SU-DHL-6 (cell line): Measurements from ENCODE around the gene NUDT13.

Experiments
- H2AFZ ChIP-seq: fragments of 200-600 bp; sonication (generic); 2 replicates; pipeline ENCODE4 v1.6.1; 2014; ENCODE audit warnings: low read depth, mild to moderate bottlenecking, moderate library complexity, mixed read lengths, antibody characterized with exemption, low read length; ENCODE audit not compliant: severe bottlenecking
- H3F3A ChIP-seq: fragments of 200-600 bp; shearing (Covaris generic); 2 replicates; pipeline ENCODE4 v1.6.0; 2016; ENCODE audit warnings: antibody characterized with exemption, mild to moderate bottlenecking; ENCODE audit not compliant: insufficient read depth
- H3K27ac ChIP-seq: fragments of 200-600 bp; sonication (generic); 2 replicates; pipeline ENCODE4 v1.5.1; 2016; ENCODE audit warnings: low read depth, mild to moderate bottlenecking, low read length, moderate library complexity, mixed read lengths
- H3K27me3 ChIP-seq: fragments of 200-600 bp; sonication (generic), shearing (Covaris generic); 2 replicates; pipeline ENCODE4 v1.6.0; 2014; ENCODE audit warnings: mild to moderate bottlenecking, low read length
- H3K36me3 ChIP-seq: fragments of 200-600 bp; sonication (generic); 2 replicates; pipeline ENCODE4 v1.6.1; 2014; ENCODE audit warnings: mild to moderate bottlenecking, low read length, mixed read lengths
- H3K4me2 ChIP-seq: fragments of 300-600, 200-600 bp; shearing (Covaris generic), sonication (generic); 2 replicates; pipeline ENCODE4 v1.6.0; 2014; ENCODE audit warnings: low read length, low read depth, mild to moderate bottlenecking; ENCODE audit not compliant: poor library complexity, severe bottlenecking
- H3K4me3 ChIP-seq: fragments of 200-600 bp; sonication (generic); 2 replicates; pipeline ENCODE4 v1.5.1; 2014; ENCODE audit warnings: antibody characterized with exemption, low read length, mild to moderate bottlenecking, mixed read lengths; ENCODE audit not compliant: insufficient read depth, poor library complexity, severe bottlenecking
- H3K79me2 ChIP-seq: fragments of 200-600 bp; sonication (generic); 2 replicates; pipeline ENCODE4 v1.6.1; 2014; ENCODE audit warnings: mild to moderate bottlenecking, low read length, moderate library complexity; ENCODE audit not compliant: insufficient read depth
- H3K9ac ChIP-seq: fragments of 200-600 bp; sonication (generic); 2 replicates; pipeline ENCODE4 v1.7.0; 2014; ENCODE audit warnings: mild to moderate bottlenecking, low read length
- H3K9me2 ChIP-seq: fragments of 200-600 bp; sonication (generic); replicated peaks from 2 replicates; pipeline ENCODE4 v1.6.1; 2014; ENCODE audit warnings: low read length; ENCODE audit not compliant: insufficient read depth
- H3K9me3 ChIP-seq: fragments of 200-600 bp; sonication (generic); 2 replicates; pipeline ENCODE4 v1.6.1; 2014; ENCODE audit warnings: low read length, mixed read lengths; ENCODE audit not compliant: insufficient read depth
- H4K20me1 ChIP-seq: fragments of 200-600 bp; sonication (generic); 2 replicates; pipeline ENCODE4 v1.6.1; 2014; ENCODE audit warnings: low read depth, mild to moderate bottlenecking, antibody characterized with exemption, low read length, moderate library complexity, mixed read lengths
- CTCF ChIP-seq: fragments of 200-600 bp; sonication (generic); IDR thresholded peaks from one replicate; pipeline ENCODE4 v1.5.1; 2017; ENCODE audit warnings: antibody characterized with exemption, mild to moderate bottlenecking, low read length, moderate library complexity; ENCODE audit not compliant: insufficient read depth, poor library complexity, severe bottlenecking
- EZH2phosphoT487 ChIP-seq: fragments of 200-600 bp; sonication (generic), shearing (Covaris generic); conservative IDR thresholded peaks from 2 replicates; pipeline ENCODE4 v1.6.1; 2018; ENCODE audit warnings: mild to moderate bottlenecking, antibody characterized with exemption, low read length, moderate library complexity, mixed read lengths

NUDT13 gene

DNA sequence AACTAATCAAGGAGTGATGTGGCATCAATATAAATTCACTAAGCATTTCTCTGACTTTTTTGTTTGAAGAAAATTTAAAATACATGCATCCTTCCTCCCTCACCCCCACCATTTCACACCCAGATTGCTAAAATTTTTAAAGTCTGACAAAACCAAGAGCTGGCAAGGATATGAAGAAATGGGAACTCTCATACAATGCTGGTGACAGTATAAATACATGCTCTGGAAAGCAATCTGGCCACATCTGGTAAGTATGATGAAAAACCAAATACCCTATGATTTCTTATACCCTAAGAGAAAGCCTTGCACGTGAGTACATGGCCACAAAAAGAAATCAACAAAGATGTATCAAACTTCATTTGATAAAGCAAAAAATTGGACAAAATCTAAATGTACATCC lies 44.8 kb upstream of the NUDT13 start:
- Histone ChIP-seq H4K20me1 (no peaks in the 10 kb centered on the region), H3F3A (peaks cover 14% of the 10 kb centered on the region; the same call in 1 of the 2 replicates), H3K9me3 (no peaks in the 10 kb centered on the region), H3K9ac (no peak overlapping the region), H3K4me3 (no peak overlapping the region), H3K27me3 (no peaks in the 10 kb centered on the region), H3K9me2 (no peaks in the 10 kb centered on the region), H3K79me2 (no peaks in the 10 kb centered on the region), H3K27ac (no peak overlapping the region), H3K4me2 (no peak overlapping the region), H3K36me3 (peaks cover 28% of the 10 kb centered on the region; the same call in 1 of the 2 replicates), H2AFZ (no peak overlapping the region)
- TF ChIP-seq EZH2phosphoT487 (no peak), CTCF (no peak)

GRCh38 chr10:73073627-73074026 lies 36.6 kb upstream of the NUDT13 start:
- Histone ChIP-seq H3K79me2 (peaks cover 34% of the 10 kb centered on the region), H3K27me3 (no peaks in the 10 kb centered on the region), H3K9me2 (no peaks in the 10 kb centered on the region), H4K20me1 (peaks cover 5% of the 10 kb centered on the region; the same call in 1 of the 2 replicates), H3K9ac (no peak overlapping the region), H3K4me2 (no peak overlapping the region), H3K4me3 (no peak overlapping the region), H3K9me3 (no peaks in the 10 kb centered on the region), H3K36me3 (peaks cover 41% of the 10 kb centered on the region), H2AFZ (no peak overlapping the region), H3K27ac (no peak overlapping the region), H3F3A (peaks cover 10% of the 10 kb centered on the region; the same call in 1 of the 2 replicates)
- no peak for TF ChIP-seq EZH2phosphoT487
- TF ChIP-seq CTCF: no peak

GRCh38 chr10:73075829-73076228 lies 34.4 kb upstream of the NUDT13 start:
- Histone ChIP-seq H3K27me3 (no peaks in the 10 kb centered on the region), H3K27ac (no peak overlapping the region), H3K9me2 (no peaks in the 10 kb centered on the region), H3F3A (peaks cover 5% of the 10 kb centered on the region; the same call in 1 of the 2 replicates), H3K79me2 (peaks cover 53% of the 10 kb centered on the region), H3K4me3 (no peak overlapping the region), H3K36me3 (peaks cover 30% of the 10 kb centered on the region), H4K20me1 (peaks cover 5% of the 10 kb centered on the region; the same call in 1 of the 2 replicates), H3K4me2 (no peak overlapping the region), H3K9ac (no peak overlapping the region), H3K9me3 (no peaks in the 10 kb centered on the region), H2AFZ (no peak overlapping the region)
- TF ChIP-seq EZH2phosphoT487 (no peak), CTCF (no peak)
